WTC11 (cell line): Measurements from ENCODE around the gene TMEM17. TPM values are rescaled to one million over a fixed set of nuclear protein-coding genes. Genes with fewer than 3 reads are reported as not detected.

Experiments used
- AFF4 ChIP-seq: sonication (generic); formaldehyde crosslinking; IDR thresholded peaks from 2 replicates; pipeline ENCODE4 v1.8.1; 2023; ENCODE audit warnings: mild to moderate bottlenecking, missing genetic modification reagents, borderline replicate concordance
- ATF2 ChIP-seq: sonication (generic); formaldehyde crosslinking; IDR thresholded peaks from 2 replicates; pipeline ENCODE4 v1.8.1; 2022; ENCODE audit warnings: low read depth, missing genetic modification reagents, borderline replicate concordance
- EMX1 ChIP-seq: fragments of 250-450 bp; sonication (Bioruptor Pico); IDR thresholded peaks from 2 replicates; pipeline ENCODE4 v1.8.0; 2021; ENCODE audit warnings: mild to moderate bottlenecking
- ERG ChIP-seq: fragments of 250-450 bp; sonication (Bioruptor Pico); IDR thresholded peaks from 2 replicates; pipeline ENCODE4 v1.8.0; 2021; ENCODE audit warnings: mild to moderate bottlenecking
- ESRRA ChIP-seq: sonication (generic); formaldehyde crosslinking; IDR thresholded peaks from 2 replicates; pipeline ENCODE4 v1.8.1; 2022; ENCODE audit warnings: mild to moderate bottlenecking, missing genetic modification reagents, borderline replicate concordance
- FOXJ3 ChIP-seq: sonication (generic); formaldehyde crosslinking; IDR thresholded peaks from 2 replicates; pipeline ENCODE4 v1.9.0; 2021; ENCODE audit warnings: missing genetic modification reagents, mild to moderate bottlenecking, borderline replicate concordance
- GTF2I ChIP-seq: fragments of 250-450 bp; sonication (Bioruptor Pico); conservative IDR thresholded peaks from 2 replicates; pipeline ENCODE4 v1.4.0; 2021; ENCODE audit warnings: mild to moderate bottlenecking
- JUN ChIP-seq: sonication (generic); formaldehyde crosslinking; IDR thresholded peaks from 2 replicates; pipeline ENCODE4 v1.8.0; 2023; ENCODE audit warnings: mild to moderate bottlenecking, missing genetic modification reagents
- NFATC4 ChIP-seq: fragments of 250-450 bp; sonication (Bioruptor Pico); IDR thresholded peaks from 2 replicates; pipeline ENCODE4 v1.9.0; 2021; ENCODE audit warnings: mild to moderate bottlenecking
- NFYB ChIP-seq: sonication (generic); formaldehyde crosslinking; conservative IDR thresholded peaks from 2 replicates; pipeline ENCODE4 v1.8.0; 2022; ENCODE audit warnings: low read depth, missing genetic modification reagents
- NR1H2 ChIP-seq: sonication (generic); formaldehyde crosslinking; IDR thresholded peaks from 2 replicates; pipeline ENCODE4 v1.9.0; 2021; ENCODE audit warnings: mild to moderate bottlenecking, moderate library complexity, missing genetic modification reagents
- NR3C1 ChIP-seq: sonication (generic); formaldehyde crosslinking; conservative IDR thresholded peaks from 2 replicates; pipeline ENCODE4 v1.8.1; 2023; ENCODE audit warnings: low read depth, mild to moderate bottlenecking, missing genetic modification reagents
- PRRX2 ChIP-seq: fragments of 250-450 bp; sonication (Bioruptor Pico); IDR thresholded peaks from 2 replicates; pipeline ENCODE4 v1.8.0; 2021; ENCODE audit warnings: mild to moderate bottlenecking
- SMAD4 ChIP-seq: sonication (generic); formaldehyde crosslinking; IDR thresholded peaks from 2 replicates; pipeline ENCODE4 v1.8.0; 2022; ENCODE audit warnings: mild to moderate bottlenecking, missing genetic modification reagents
- STAT6 ChIP-seq: sonication (generic); formaldehyde crosslinking; conservative IDR thresholded peaks from 2 replicates; pipeline ENCODE4 v1.8.1; 2023; ENCODE audit warnings: mild to moderate bottlenecking, low read depth, missing genetic modification reagents, moderate library complexity
- ZNF121 ChIP-seq: sonication (generic); formaldehyde crosslinking; IDR thresholded peaks from 2 replicates; pipeline ENCODE4 v1.8.0; 2023; ENCODE audit warnings: missing genetic modification reagents
- ZNF219 ChIP-seq: sonication (generic); formaldehyde crosslinking; IDR thresholded peaks from 2 replicates; pipeline ENCODE4 v1.8.0; 2023; ENCODE audit warnings: missing genetic modification reagents, mild to moderate bottlenecking, borderline replicate concordance
- ZNF317 ChIP-seq: sonication (generic); formaldehyde crosslinking; IDR thresholded peaks from 2 replicates; pipeline ENCODE4 v1.8.1; 2023; ENCODE audit warnings: low read depth, mild to moderate bottlenecking, moderate library complexity, missing genetic modification reagents, borderline replicate concordance
- ZNF396 ChIP-seq: fragments of 250-450 bp; sonication (Bioruptor Pico); IDR thresholded peaks from 2 replicates; pipeline ENCODE4 v1.8.0; 2021; ENCODE audit warnings: mild to moderate bottlenecking, moderate library complexity, borderline replicate concordance
- ZNF512 ChIP-seq: sonication (generic); formaldehyde crosslinking; IDR thresholded peaks from 2 replicates; pipeline ENCODE4 v1.8.1; 2022; ENCODE audit warnings: missing genetic modification reagents, borderline replicate concordance
- total RNA-seq: library from RNA; stranded (reverse); gene quantifications from 3 replicates; pipeline ENCODE4 v1.2.3, GENCODE V29; 2021
- TF ChIP-seq, protein P1 (sequence below): fragments of 250-450 bp; sonication (Bioruptor Pico); IDR thresholded peaks from 2 replicates; pipeline ENCODE4 v2.1.2; 2022; ENCODE audit warnings: mild to moderate bottlenecking, moderate library complexity
- TF ChIP-seq, protein P2 (sequence below): sonication (generic); formaldehyde crosslinking; IDR thresholded peaks from 2 replicates; pipeline ENCODE4 v1.8.0; 2022; ENCODE audit warnings: mild to moderate bottlenecking, missing genetic modification reagents
- TF ChIP-seq, protein P3 (sequence below): sonication (generic); formaldehyde crosslinking; IDR thresholded peaks from 2 replicates; pipeline ENCODE4 v1.8.0; 2022; ENCODE audit warnings: mild to moderate bottlenecking, missing genetic modification reagents

The TMEM17 gene
- total RNA-seq, 1 experiment from 2014 or later: 1.2 TPM

DNA sequence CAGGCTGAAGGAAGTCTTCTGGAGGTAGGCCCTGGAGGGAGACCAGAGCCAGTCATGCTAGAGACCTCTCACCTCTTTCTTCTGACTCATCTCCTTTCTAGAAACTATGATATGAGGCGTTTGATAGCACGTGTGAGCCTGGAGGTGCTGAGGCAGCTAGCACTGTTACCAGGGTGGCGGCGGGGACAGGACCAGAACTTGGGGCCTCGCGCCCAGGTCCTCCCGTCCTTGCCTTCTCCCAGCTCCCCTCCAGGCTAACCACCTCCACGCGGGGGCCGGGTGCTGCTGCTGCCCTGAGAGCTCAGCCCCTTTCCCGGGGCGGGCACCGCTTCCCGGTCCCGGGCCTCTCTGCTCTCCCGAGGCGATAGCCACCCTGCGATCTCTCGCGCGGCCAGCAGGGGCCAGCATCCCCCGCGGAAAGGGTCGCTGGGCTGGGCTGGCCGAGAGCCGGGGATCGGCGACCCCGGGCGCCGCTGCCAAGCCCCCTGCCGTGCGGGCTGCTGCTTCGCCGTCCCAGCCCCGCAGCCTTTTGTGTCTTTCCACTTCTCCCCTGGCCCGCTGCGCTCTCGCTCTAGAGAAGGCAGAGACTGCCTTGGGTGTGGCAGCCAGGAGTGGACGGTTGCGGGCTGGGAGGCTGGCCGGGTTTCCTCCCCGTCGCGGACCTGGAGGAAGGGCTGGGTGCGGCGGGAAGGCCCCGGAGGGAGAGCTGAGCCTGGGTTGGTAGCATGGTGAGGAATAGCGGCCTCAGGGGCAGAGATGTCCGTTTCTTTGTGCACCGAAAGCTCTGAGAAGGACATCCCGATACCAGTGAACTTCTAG lies 49.1 kb downstream of the TMEM17 start (continued):
- TF ChIP-seq STAT6 (CRISPR knock-in tag) (peak; percentile 93; the same call in 1 of the 2 replicates), GTF2I (CRISPR knock-in tag) (no peak), AFF4 (CRISPR knock-in tag) (0 out of 2 replicates have a peak, but pooled peaks have one; percentile 86), NFATC4 (CRISPR knock-in tag) (no peak), NFYB (CRISPR knock-in tag) (no peak), ZNF121 (CRISPR knock-in tag) (0 out of 2 replicates have a peak, but pooled peaks have one; percentile 2), ZNF317 (CRISPR knock-in tag) (no peak), NR1H2 (CRISPR knock-in tag) (no peak), FOXJ3 (CRISPR knock-in tag) (no peak), ERG (no peak), ZNF219 (CRISPR knock-in tag) (no peak), JUN (no peak), SMAD4 (CRISPR knock-in tag) (no peak), ZNF512 (CRISPR knock-in tag) (no peak), EMX1 (CRISPR knock-in tag) (no peak), ESRRA (CRISPR knock-in tag) (no peak), ATF2 (CRISPR knock-in tag) (no peak), ZNF396 (CRISPR knock-in tag) (no peak), PRRX2 (no peak), NR3C1 (CRISPR knock-in tag) (peak; percentile 88; the same call in 1 of the 2 replicates)
- TF ChIP-seq, protein P1, sequence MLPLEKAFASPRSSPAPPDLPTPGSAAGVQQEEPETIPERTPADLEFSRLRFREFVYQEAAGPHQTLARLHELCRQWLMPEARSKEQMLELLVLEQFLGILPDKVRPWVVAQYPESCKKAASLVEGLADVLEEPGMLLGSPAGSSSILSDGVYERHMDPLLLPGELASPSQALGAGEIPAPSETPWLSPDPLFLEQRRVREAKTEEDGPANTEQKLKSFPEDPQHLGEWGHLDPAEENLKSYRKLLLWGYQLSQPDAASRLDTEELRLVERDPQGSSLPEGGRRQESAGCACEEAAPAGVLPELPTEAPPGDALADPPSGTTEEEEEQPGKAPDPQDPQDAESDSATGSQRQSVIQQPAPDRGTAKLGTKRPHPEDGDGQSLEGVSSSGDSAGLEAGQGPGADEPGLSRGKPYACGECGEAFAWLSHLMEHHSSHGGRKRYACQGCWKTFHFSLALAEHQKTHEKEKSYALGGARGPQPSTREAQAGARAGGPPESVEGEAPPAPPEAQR: no peak
- TF ChIP-seq, protein P2, sequence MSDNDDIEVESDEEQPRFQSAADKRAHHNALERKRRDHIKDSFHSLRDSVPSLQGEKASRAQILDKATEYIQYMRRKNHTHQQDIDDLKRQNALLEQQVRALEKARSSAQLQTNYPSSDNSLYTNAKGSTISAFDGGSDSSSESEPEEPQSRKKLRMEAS (CRISPR knock-in tag): peak; percentile 6; the same call in 1 of the 2 replicates
- TF ChIP-seq, protein P3, sequence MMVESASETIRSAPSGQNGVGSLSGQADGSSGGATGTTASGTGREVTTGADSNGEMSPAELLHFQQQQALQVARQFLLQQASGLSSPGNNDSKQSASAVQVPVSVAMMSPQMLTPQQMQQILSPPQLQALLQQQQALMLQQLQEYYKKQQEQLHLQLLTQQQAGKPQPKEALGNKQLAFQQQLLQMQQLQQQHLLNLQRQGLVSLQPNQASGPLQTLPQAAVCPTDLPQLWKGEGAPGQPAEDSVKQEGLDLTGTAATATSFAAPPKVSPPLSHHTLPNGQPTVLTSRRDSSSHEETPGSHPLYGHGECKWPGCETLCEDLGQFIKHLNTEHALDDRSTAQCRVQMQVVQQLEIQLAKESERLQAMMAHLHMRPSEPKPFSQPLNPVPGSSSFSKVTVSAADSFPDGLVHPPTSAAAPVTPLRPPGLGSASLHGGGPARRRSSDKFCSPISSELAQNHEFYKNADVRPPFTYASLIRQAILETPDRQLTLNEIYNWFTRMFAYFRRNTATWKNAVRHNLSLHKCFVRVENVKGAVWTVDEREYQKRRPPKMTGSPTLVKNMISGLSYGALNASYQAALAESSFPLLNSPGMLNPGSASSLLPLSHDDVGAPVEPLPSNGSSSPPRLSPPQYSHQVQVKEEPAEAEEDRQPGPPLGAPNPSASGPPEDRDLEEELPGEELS (CRISPR knock-in tag): no peak
